Left renal pelvis (tissue), 4 donors: ENCODE data around the gene TMEM129. TPM values are rescaled to one million over a fixed set of nuclear protein-coding genes. Genes with fewer than 3 reads are reported as not detected.
A peak's percentile ranks its signal among the peaks of the same experiment; 100 is the strongest.

ENCODE experiments used
- DNase-seq, 4 donors: peaks; one replicate each; pipeline ENCODE4 v3.0.0-alpha.2; 2013; ENCODE audit warnings: low read depth in 4 of 4, low spot score in 3 of 4
- polyA plus RNA-seq, 4 donors: library from polyadenylated mRNA; unstranded; fragments of 120-200 nt; gene quantifications; one replicate each; pipeline ENCODE4 v1.2.1, GENCODE V29; 2013; ENCODE audit not compliant: insufficient read length in 4 of 4

Gene TMEM129
- polyA plus RNA-seq, 4 donors = 34.4 to 52.6 (median 37.3) TPM

- DNase-seq = no peak
These were observed 24.0 kb upstream of the TMEM129 start for GRCh38 chr4:1745165-1745564.

- no peak for DNase-seq
These were observed 23.4 kb upstream of the TMEM129 start for GRCh38 chr4:1744552-1744951.

GRCh38 chr4:1743975-1744374 lies 22.9 kb upstream of the TMEM129 start:
- no peak for DNase-seq

GRCh38 chr4:1743551-1743950 lies 22.4 kb upstream of the TMEM129 start:
- no peak for DNase-seq

- DNase-seq = no peak
These were observed 20.1 kb upstream of the TMEM129 start for GRCh38 chr4:1741208-1741607.

GRCh38 chr4:1740021-1740545 lies 19.0 kb upstream of the TMEM129 start:
- DNase-seq = no peak

GRCh38 chr4:1739358-1739757 lies 18.2 kb upstream of the TMEM129 start:
- DNase-seq = no peak

- no peak for DNase-seq
These were observed 17.3 kb upstream of the TMEM129 start for GRCh38 chr4:1738410-1738809.

GRCh38 chr4:1737666-1738065 lies 16.5 kb upstream of the TMEM129 start:
- no peak for DNase-seq

- DNase-seq = no peak
These were observed 15.7 kb upstream of the TMEM129 start for GRCh38 chr4:1736812-1737211.

GRCh38 chr4:1735215-1735614 lies 14.1 kb upstream of the TMEM129 start:
- no peak for DNase-seq

GRCh38 chr4:1732911-1733310 lies 11.8 kb upstream of the TMEM129 start:
- no peak for DNase-seq

- DNase-seq = no peak
These were observed 10.1 kb upstream of the TMEM129 start for GRCh38 chr4:1731180-1731579.

GRCh38 chr4:1730532-1731135 lies 9.5 kb upstream of the TMEM129 start:
- DNase-seq = no peak

- DNase-seq = no peak
These were observed 7.2 kb upstream of the TMEM129 start for GRCh38 chr4:1728061-1728980.

GRCh38 chr4:1727117-1728031 lies 6.3 kb upstream of the TMEM129 start:
- no peak for DNase-seq

GRCh38 chr4:1726146-1726934 lies 5.2 kb upstream of the TMEM129 start:
- peak in 3 of 4 donors; percentile 73 to 80 (median 75) for DNase-seq

- no peak for DNase-seq
These were observed 4.4 kb upstream of the TMEM129 start for GRCh38 chr4:1725521-1725920.

- no peak for DNase-seq
These were observed 2.1 kb upstream of the TMEM129 start for GRCh38 chr4:1723131-1723801.
